Stimulated activated CD4-positive, alpha-beta T cell treated with anti-CD3 and anti-CD28 coated beads, Interleukin-12 subunit alpha, Interleukin-12 subunit beta, amount 100 ng/mL, for 24 hours (primary cell): Measurements from ENCODE around the gene TPTE.
"Not testable (repeated sequence)": the region's sequence is repeated elsewhere in the genome, so short reads cannot be mapped to it uniquely, and the experiment has no call there.

Source experiments
- DNase-seq, 2 experiments: peaks; one replicate each; pipeline ENCODE4 v3.0.0-alpha.2; 2020; ENCODE audit warnings: low read depth in 2 of 2

Gene TPTE

GRCh38 chr21:10617133-10617752 is 95.9 kb downstream of the TPTE start:
- not testable (repeated sequence) for DNase-seq

GRCh38 chr21:10627316-10627863 is 106.0 kb downstream of the TPTE start:
- no peak for DNase-seq

- DNase-seq, result not testable (repeated sequence)
These were observed 107.9 kb downstream of the TPTE start for GRCh38 chr21:10629239-10629638.

GRCh38 chr21:10630829-10631228 is 109.4 kb downstream of the TPTE start:
- DNase-seq, result not testable (repeated sequence)

- DNase-seq, result not testable (repeated sequence)
These were observed 109.9 kb downstream of the TPTE start for GRCh38 chr21:10631316-10631715.

- DNase-seq, result not testable (repeated sequence)
These were observed 116.8 kb downstream of the TPTE start for GRCh38 chr21:10638144-10638543.

GRCh38 chr21:10639123-10639522 is 117.7 kb downstream of the TPTE start:
- no peak for DNase-seq

- DNase-seq, result not testable (repeated sequence)
These were observed 118.4 kb downstream of the TPTE start for GRCh38 chr21:10639746-10640145.

- no peak for DNase-seq
These were observed 119.1 kb downstream of the TPTE start for GRCh38 chr21:10640446-10640845.

- no peak for DNase-seq
These were observed 119.7 kb downstream of the TPTE start for GRCh38 chr21:10641107-10641506.

GRCh38 chr21:10645667-10646066 is 124.3 kb downstream of the TPTE start:
- not testable (repeated sequence) for DNase-seq

- DNase-seq, result not testable (repeated sequence)
These were observed 128.2 kb downstream of the TPTE start for GRCh38 chr21:10649350-10650149.

- not testable (repeated sequence) for DNase-seq
These were observed 128.9 kb downstream of the TPTE start for GRCh38 chr21:10650297-10650696.
